Neural progenitor cell (in vitro differentiated cells): ENCODE data around the gene RAD51D.

Experiments
- EZH2 ChIP-seq: fragments of 200-600 bp; sonication (generic); IDR thresholded peaks from 2 replicates; pipeline ENCODE4 v1.6.1; 2017; ENCODE audit warnings: antibody characterized with exemption, mild to moderate bottlenecking, moderate library complexity
- EZH2phosphoT487 ChIP-seq: fragments of 200-600 bp; sonication (generic); IDR thresholded peaks from 2 replicates; pipeline ENCODE4 v1.6.1; 2017; ENCODE audit warnings: antibody characterized with exemption
- TF ChIP-seq, protein P1 (sequence below): fragments of 200-600 bp; sonication (generic); IDR thresholded peaks from 2 replicates; pipeline ENCODE4 v1.5.1; 2017; ENCODE audit warnings: antibody characterized with exemption, mild to moderate bottlenecking

- TF ChIP-seq, protein P1, sequence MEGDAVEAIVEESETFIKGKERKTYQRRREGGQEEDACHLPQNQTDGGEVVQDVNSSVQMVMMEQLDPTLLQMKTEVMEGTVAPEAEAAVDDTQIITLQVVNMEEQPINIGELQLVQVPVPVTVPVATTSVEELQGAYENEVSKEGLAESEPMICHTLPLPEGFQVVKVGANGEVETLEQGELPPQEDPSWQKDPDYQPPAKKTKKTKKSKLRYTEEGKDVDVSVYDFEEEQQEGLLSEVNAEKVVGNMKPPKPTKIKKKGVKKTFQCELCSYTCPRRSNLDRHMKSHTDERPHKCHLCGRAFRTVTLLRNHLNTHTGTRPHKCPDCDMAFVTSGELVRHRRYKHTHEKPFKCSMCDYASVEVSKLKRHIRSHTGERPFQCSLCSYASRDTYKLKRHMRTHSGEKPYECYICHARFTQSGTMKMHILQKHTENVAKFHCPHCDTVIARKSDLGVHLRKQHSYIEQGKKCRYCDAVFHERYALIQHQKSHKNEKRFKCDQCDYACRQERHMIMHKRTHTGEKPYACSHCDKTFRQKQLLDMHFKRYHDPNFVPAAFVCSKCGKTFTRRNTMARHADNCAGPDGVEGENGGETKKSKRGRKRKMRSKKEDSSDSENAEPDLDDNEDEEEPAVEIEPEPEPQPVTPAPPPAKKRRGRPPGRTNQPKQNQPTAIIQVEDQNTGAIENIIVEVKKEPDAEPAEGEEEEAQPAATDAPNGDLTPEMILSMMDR, result no peak
- no peak for TF ChIP-seq EZH2phosphoT487
- TF ChIP-seq EZH2, result no peak
Measured at GRCh38 chr17:35057332-35057915, 62.2 kb downstream of the RAD51D start.
